Measurements from ENCODE around the gene HNRNPH1. TPM values are rescaled to one million over a fixed set of nuclear protein-coding genes. Genes with fewer than 3 reads are reported as not detected.
"Not testable (repeated sequence)": the region's sequence is repeated elsewhere in the genome, so short reads cannot be mapped to it uniquely, and the experiment has no call there.

The HNRNPH1 gene
- total RNA-seq, 5 donors from 2014 or later (not counting 1 experiment from before 2014, with no cell fraction given) = 1,278 to 2,165 (median 1,301) TPM

GRCh38 chr5:179642626-179643025 lies 19.2 kb upstream of the HNRNPH1 start:
- H3K4me1 ChIP-seq (ENCODE audit: control insufficient read depth in 1 of 2, extremely low read depth in 1 of 2, insufficient read depth in 2 of 2, low read length in 2 of 2); H3K27me3 ChIP-seq (replicated peaks in 1 of 2; ENCODE audit: control insufficient read depth in 2 of 2, extremely low read depth in 1 of 2, insufficient read depth in 2 of 2, low read length in 1 of 2); H3K4me1 Mint-ChIP-seq; H3K4me3 Mint-ChIP-seq; H3K27me3 Mint-ChIP-seq; H3K27ac Mint-ChIP-seq; H3K27ac ChIP-seq (ENCODE audit: low read length); POLR2A ChIA-PET; H3K36me3 ChIP-seq (ENCODE audit: control insufficient read depth in 2 of 2, extremely low read depth in 1 of 2, insufficient read depth in 1 of 2, low read length in 1 of 2); H3K9me3 ChIP-seq; CTCF ChIA-PET; H3K4me3 ChIP-seq (ENCODE audit: control insufficient read depth in 1 of 2, extremely low read depth in 1 of 2, low read length in 1 of 2); ATAC-seq (replicated peaks in 1 of 4); DNase-seq; H3K9me3 Mint-ChIP-seq; H3K36me3 Mint-ChIP-seq: not testable (repeated sequence)
- WGBS (ENCODE audit: insufficient coverage) = 83% methylated on average over 10 of the region's 17 CpGs

- H3K4me1 Mint-ChIP-seq; H3K9me3 ChIP-seq; H3K27me3 Mint-ChIP-seq; H3K36me3 Mint-ChIP-seq; H3K4me3 ChIP-seq (ENCODE audit: control insufficient read depth in 1 of 2, extremely low read depth in 1 of 2, low read length in 1 of 2); H3K27ac ChIP-seq (ENCODE audit: low read length); POLR2A ChIA-PET; ATAC-seq (replicated peaks in 1 of 4); CTCF ChIA-PET; H3K4me1 ChIP-seq (ENCODE audit: control insufficient read depth in 1 of 2, extremely low read depth in 1 of 2, insufficient read depth in 2 of 2, low read length in 2 of 2); H3K4me3 Mint-ChIP-seq; DNase-seq; H3K27ac Mint-ChIP-seq; H3K36me3 ChIP-seq (ENCODE audit: control insufficient read depth in 2 of 2, extremely low read depth in 1 of 2, insufficient read depth in 1 of 2, low read length in 1 of 2); H3K27me3 ChIP-seq (replicated peaks in 1 of 2; ENCODE audit: control insufficient read depth in 2 of 2, extremely low read depth in 1 of 2, insufficient read depth in 2 of 2, low read length in 1 of 2); H3K9me3 Mint-ChIP-seq: not testable (repeated sequence)
- no CpG with 5 or more reads among the region's 4 CpGs for WGBS (ENCODE audit: insufficient coverage)
Measured at GRCh38 chr5:179641745-179642144, 18.3 kb upstream of the HNRNPH1 start.

- H3K36me3 Mint-ChIP-seq; H3K36me3 ChIP-seq (ENCODE audit: control insufficient read depth in 2 of 2, extremely low read depth in 1 of 2, insufficient read depth in 1 of 2, low read length in 1 of 2); H3K27ac ChIP-seq (ENCODE audit: low read length); DNase-seq; H3K27me3 ChIP-seq (replicated peaks in 1 of 2; ENCODE audit: control insufficient read depth in 2 of 2, extremely low read depth in 1 of 2, insufficient read depth in 2 of 2, low read length in 1 of 2); H3K4me1 ChIP-seq (ENCODE audit: control insufficient read depth in 1 of 2, extremely low read depth in 1 of 2, insufficient read depth in 2 of 2, low read length in 2 of 2); H3K9me3 ChIP-seq; H3K4me3 ChIP-seq (ENCODE audit: control insufficient read depth in 1 of 2, extremely low read depth in 1 of 2, low read length in 1 of 2); H3K4me1 Mint-ChIP-seq; POLR2A ChIA-PET; H3K27me3 Mint-ChIP-seq; CTCF ChIA-PET; ATAC-seq (replicated peaks in 1 of 4); H3K9me3 Mint-ChIP-seq; H3K4me3 Mint-ChIP-seq; H3K27ac Mint-ChIP-seq: not testable (repeated sequence)
- 91% methylated on average over 4 of the region's 11 CpGs for WGBS (ENCODE audit: insufficient coverage)
Measured at GRCh38 chr5:179639296-179639695, 15.8 kb upstream of the HNRNPH1 start.

- H3K27me3 Mint-ChIP-seq; H3K9me3 Mint-ChIP-seq; H3K27me3 ChIP-seq (replicated peaks in 1 of 2; ENCODE audit: control insufficient read depth in 2 of 2, extremely low read depth in 1 of 2, insufficient read depth in 2 of 2, low read length in 1 of 2); CTCF ChIA-PET; H3K36me3 Mint-ChIP-seq; H3K4me1 Mint-ChIP-seq; H3K4me1 ChIP-seq (ENCODE audit: control insufficient read depth in 1 of 2, extremely low read depth in 1 of 2, insufficient read depth in 2 of 2, low read length in 2 of 2); H3K4me3 ChIP-seq (ENCODE audit: control insufficient read depth in 1 of 2, extremely low read depth in 1 of 2, low read length in 1 of 2); H3K36me3 ChIP-seq (ENCODE audit: control insufficient read depth in 2 of 2, extremely low read depth in 1 of 2, insufficient read depth in 1 of 2, low read length in 1 of 2); H3K9me3 ChIP-seq; H3K27ac ChIP-seq (ENCODE audit: low read length); H3K27ac Mint-ChIP-seq; H3K4me3 Mint-ChIP-seq; POLR2A ChIA-PET; DNase-seq: not testable (repeated sequence)
- ATAC-seq (replicated peaks in 1 of 4) = peak; percentile 95 to 99 (median 98)
- no CpG with 5 or more reads among the region's 49 CpGs for WGBS (ENCODE audit: insufficient coverage)
Measured at GRCh38 chr5:179634370-179635172, 11.1 kb upstream of the HNRNPH1 start.

GRCh38 chr5:179633501-179634369 lies 10.3 kb upstream of the HNRNPH1 start:
- H3K9me3 Mint-ChIP-seq; H3K36me3 ChIP-seq (ENCODE audit: control insufficient read depth in 2 of 2, extremely low read depth in 1 of 2, insufficient read depth in 1 of 2, low read length in 1 of 2); H3K27me3 ChIP-seq (replicated peaks in 1 of 2; ENCODE audit: control insufficient read depth in 2 of 2, extremely low read depth in 1 of 2, insufficient read depth in 2 of 2, low read length in 1 of 2); H3K27ac ChIP-seq (ENCODE audit: low read length); H3K4me3 ChIP-seq (ENCODE audit: control insufficient read depth in 1 of 2, extremely low read depth in 1 of 2, low read length in 1 of 2); H3K4me1 Mint-ChIP-seq; H3K4me1 ChIP-seq (ENCODE audit: control insufficient read depth in 1 of 2, extremely low read depth in 1 of 2, insufficient read depth in 2 of 2, low read length in 2 of 2); H3K9me3 ChIP-seq; DNase-seq; H3K4me3 Mint-ChIP-seq; H3K27me3 Mint-ChIP-seq; H3K36me3 Mint-ChIP-seq; H3K27ac Mint-ChIP-seq: not testable (repeated sequence)
- ChIA-PET POLR2A (interaction anchor here in 1 of 2 donors (0.6 kb wide), 1 partner anchor 17 kb away, joined by 5 read pairs; no protein-coding TSS in a partner anchor), CTCF (interaction anchor here in 1 of 2 donors (0.7 kb wide), 1 partner anchor 177 kb away, joined by 3 read pairs; no protein-coding TSS in a partner anchor)
- ATAC-seq (replicated peaks in 1 of 4) = peak; percentile 70 to 74 (median 72)
- WGBS (ENCODE audit: insufficient coverage) = 92% methylated on average over 6 of the region's 38 CpGs

- H3K4me1 ChIP-seq (ENCODE audit: control insufficient read depth in 1 of 2, extremely low read depth in 1 of 2, insufficient read depth in 2 of 2, low read length in 2 of 2) = peaks cover 25 to 31% of the 10 kb centered on the region in 2 experiments
- H3K27ac ChIP-seq (ENCODE audit: low read length) = peak overlapping the region; percentile 97
- ChIA-PET CTCF (no interaction called here), POLR2A (interaction anchor here in 1 of 2 donors (0.5 to 2.1 kb wide), 2 partner anchors 11 to 1140 kb away, joined by 5 to 19 read pairs; no protein-coding TSS in a partner anchor)
- H3K4me3 Mint-ChIP-seq = peak overlapping the region; percentile 93 to 97 (median 96)
- H3K9me3 Mint-ChIP-seq = no peaks in the 10 kb centered on the region
- DNase-seq (no peak), ATAC-seq (replicated peaks in 1 of 4) (no peak)
- peak overlapping the region; percentile 97 to 99 for H3K27ac Mint-ChIP-seq
- H3K4me1 Mint-ChIP-seq = peaks cover 31 to 43% (median 39%) of the 10 kb centered on the region in 3 donors
- H3K4me3 ChIP-seq (ENCODE audit: control insufficient read depth in 1 of 2, extremely low read depth in 1 of 2, low read length in 1 of 2) = no peak overlapping the region
- peaks cover 0 to 22% of the 10 kb centered on the region in 2 donors for H3K36me3 ChIP-seq (ENCODE audit: control insufficient read depth in 2 of 2, extremely low read depth in 1 of 2, insufficient read depth in 1 of 2, low read length in 1 of 2)
- H3K9me3 ChIP-seq = no peaks in the 10 kb centered on the region
- H3K36me3 Mint-ChIP-seq = peaks cover 28% of the 10 kb centered on the region
- no peaks in the 10 kb centered on the region for H3K27me3 ChIP-seq (replicated peaks in 1 of 2; ENCODE audit: control insufficient read depth in 2 of 2, extremely low read depth in 1 of 2, insufficient read depth in 2 of 2, low read length in 1 of 2)
- WGBS (ENCODE audit: insufficient coverage) = 93% methylated on average over 6 of the region's 9 CpGs
- H3K27me3 Mint-ChIP-seq = no peaks in the 10 kb centered on the region
Measured at GRCh38 chr5:179624841-179625271, 1.4 kb upstream of the HNRNPH1 start.

Measured in T-cell (primary cell).